KBM-7 (cell line): ENCODE results near the gene CHN2.

ENCODE experiments used
- DNase-seq: peaks from one replicate; pipeline ENCODE4 v3.0.0-alpha.2; 2015
- in situ Hi-C: fragments of 300-500 bp; cut with MboI; formaldehyde crosslinking; loops from 2 replicates; pipeline ENCODE4 v1.14.3; 2020; ENCODE audit warnings: low sequenced_read_pairs, low pct_unique_long_range_greater_than_20kb, mixed read lengths

CHN2 gene

DNA sequence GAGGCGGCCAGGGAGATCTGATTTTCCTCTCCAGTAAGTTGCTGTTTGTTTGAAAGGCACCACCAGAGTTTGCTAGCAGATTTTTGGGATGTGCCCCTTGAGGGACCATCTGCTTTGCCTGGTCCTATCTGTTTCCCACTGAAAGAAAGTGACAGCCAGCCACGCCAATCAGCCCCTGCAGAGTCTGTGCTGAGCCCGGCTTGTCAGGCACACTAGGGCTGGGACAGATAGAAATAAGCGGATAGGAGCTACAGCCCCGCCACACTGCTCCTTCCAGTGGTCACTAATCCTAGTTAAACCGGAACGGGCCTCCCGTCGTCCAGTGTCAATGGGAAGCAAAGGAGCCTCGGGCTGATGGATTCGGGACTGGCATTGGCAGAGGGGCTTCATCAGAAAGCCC lies 207.2 kb downstream of the CHN2 start:
- in situ Hi-C loops, result loop anchor here (25.0 kb wide), 1 partner anchor 489 kb away; no protein-coding TSS in a partner anchor
- DNase-seq, result no peak

DNA sequence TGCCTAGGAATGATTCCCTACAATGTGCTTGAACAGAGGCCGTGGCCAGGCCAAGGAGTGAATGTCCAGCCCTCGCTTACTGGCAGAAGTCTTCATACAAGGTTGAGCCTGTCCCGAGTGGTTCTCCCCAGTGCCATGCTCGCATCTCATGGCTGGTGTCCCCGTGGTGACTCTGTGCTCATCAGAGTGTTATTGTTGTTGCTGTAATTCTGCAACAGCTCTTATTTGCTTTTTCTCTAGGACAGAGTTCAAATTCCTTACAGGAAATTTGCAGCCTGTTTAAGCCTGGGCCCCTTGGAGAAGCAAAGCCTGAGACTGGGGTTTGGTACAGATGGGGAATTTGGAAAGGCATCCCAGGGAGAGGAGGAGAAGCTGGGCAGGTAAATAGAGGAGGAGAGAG lies 211.3 kb downstream of the CHN2 start:
- in situ Hi-C loops, result loop anchor here (25.0 kb wide), 1 partner anchor 494 kb away; no protein-coding TSS in a partner anchor

DNA sequence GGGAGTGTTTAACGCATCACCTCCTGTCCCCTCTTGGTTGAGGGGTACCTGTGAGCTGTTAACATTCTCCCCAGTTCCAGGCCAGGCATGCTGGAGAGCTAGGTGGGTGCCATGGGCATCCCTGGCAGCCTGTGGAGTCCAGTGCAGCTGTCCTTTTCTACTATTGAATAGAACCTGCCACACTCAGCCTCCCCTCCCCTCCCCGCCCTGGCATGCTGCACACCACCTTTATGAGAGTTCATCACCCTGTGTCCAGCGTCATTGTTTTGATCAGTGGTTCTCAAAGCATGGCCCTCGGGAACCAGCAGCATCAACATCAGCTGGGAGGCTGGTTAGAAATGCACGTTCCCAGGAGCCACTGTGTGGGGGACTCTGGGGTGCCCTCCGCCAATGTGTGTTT lies 211.8 kb downstream of the CHN2 start:
- no peak for DNase-seq
- in situ Hi-C loops, result loop anchor here (25.0 kb wide), 1 partner anchor 494 kb away; no protein-coding TSS in a partner anchor

More for the DNA sequence above, 211.3 kb downstream of the CHN2 start:
- no peak for DNase-seq

DNA sequence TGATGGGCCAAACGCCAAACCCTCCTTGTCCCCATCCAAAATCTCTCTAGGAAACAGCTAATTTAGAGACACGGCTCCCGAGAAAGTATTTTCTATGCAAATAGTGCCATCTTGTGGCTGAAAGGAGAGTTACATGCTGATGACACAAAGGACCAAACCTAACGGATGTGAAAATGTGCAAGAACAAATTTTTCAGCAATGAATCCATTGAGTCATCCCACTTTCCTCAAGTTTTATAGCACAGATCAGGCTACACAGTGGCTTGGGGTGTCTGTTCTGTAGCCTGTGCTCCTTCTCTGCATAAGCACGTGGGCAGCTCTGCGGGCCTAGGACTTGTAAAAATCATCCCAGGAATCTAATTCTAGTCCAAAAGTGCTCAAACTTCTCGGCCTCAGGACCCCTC lies 214.3 kb downstream of the CHN2 start:
- in situ Hi-C loops, result loop anchor here (25.0 kb wide), 1 partner anchor 497 kb away; no protein-coding TSS in a partner anchor
- peak; percentile 65 for DNase-seq

DNA sequence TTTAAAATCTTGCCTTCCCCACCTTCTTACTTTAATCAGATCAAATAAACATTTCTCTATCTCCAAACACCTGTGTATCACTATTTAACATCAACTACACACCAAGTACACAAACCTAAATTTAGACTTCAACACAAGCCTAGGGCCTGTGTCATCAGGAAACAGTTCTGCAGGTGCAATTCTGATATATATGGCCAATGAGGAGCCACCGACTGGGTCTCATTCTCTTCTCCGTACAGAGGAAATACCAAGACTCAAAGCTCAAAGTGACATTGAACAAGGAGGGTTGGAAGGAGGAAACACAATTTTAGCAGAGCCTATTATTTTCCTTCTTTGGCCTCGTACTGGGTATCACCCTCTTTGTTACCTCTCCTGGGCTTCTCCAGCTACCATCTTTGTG lies 216.4 kb downstream of the CHN2 start:
- DNase-seq, result no peak
- in situ Hi-C loops, result loop anchor here (25.0 kb wide), 1 partner anchor 499 kb away; no protein-coding TSS in a partner anchor

DNA sequence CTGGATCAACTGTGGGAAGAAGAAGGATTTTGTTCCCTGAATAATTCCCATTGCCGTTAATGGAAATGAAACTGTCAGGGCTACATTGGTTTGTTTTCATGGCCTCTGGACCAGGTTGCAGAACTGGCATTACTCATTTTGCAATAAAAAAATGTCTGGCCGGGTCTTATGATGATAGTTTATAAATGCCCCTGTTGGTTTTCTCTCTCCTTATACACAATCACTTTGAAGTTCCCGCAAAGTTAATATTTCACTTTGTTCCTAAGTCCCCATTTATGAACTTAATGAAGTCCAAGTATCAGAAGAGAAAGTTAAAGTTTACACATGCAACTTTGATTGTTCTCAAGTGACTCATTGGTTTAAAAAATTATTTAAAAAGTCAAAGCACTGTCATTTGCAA lies 218.3 kb downstream of the CHN2 start:
- DNase-seq, result no peak
- in situ Hi-C loops, result loop anchor here (25.0 kb wide), 1 partner anchor 501 kb away; no protein-coding TSS in a partner anchor

DNA sequence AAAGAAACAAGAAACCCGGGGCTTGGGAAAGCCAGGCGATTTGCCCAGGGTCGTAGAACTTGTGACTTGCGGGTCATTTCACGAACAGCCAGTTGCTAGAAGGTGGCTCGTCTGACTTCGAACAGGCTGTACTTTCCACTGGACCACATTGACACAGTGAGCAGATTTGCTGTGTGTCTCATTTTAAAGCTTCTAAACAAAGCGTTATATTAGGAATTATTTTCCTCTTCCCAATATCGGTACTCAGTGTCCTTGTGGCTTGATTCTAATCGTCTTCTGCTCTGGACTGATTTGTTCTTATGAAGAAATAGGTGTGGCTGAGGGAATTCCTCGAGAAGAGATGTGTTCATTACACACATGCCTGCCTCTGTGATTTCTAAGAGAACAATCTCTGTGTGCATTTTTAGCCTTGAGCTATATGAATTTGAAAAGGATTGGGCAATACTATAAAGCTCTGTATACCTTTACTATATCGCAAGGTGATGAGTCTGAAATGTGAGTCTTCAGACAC lies 219.1 kb downstream of the CHN2 start:
- in situ Hi-C loops, result loop anchor here (25.0 kb wide), 1 partner anchor 501 kb away; no protein-coding TSS in a partner anchor
- DNase-seq, result no peak

DNA sequence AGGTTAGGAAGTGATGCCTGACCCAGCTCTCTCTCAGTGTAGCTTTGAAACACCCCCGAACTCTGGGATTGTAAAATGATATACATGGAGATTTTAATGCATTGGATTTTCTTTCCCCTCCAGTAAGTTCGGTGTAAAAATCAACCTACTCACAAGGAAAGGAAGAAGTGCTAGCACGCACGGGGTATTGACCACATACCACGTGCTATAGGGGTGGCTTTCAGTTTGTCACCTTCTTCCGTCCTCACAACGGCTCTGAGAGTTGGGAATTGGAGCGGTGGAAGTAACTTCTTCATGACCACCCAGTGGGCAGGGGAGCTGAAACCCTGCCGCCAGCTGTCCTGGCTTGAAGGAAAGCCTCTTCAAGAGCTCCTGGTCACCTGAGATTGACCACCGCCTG lies 219.6 kb downstream of the CHN2 start:
- DNase-seq, result no peak
- in situ Hi-C loops, result loop anchor here (25.0 kb wide), 1 partner anchor 502 kb away; no protein-coding TSS in a partner anchor

DNA sequence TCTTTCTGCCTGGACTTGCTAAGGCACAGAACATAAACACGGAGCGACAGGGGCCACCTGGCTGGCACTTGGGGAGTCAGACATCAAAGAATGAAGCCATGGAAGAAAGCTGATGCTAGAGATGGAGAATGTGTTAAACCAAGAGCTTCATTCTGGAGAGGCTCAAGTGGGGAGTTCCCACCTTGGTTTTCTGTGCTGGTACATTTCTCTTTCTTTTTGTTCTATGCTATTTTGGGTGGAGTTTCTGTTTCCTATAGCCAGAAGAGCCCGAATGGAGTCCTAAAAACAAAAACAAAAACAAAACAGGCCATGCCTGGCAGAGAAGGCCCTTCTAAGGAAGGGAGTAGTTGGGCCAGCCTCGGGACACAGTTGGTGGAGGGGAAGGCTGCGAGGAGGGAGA lies 220.6 kb downstream of the CHN2 start:
- DNase-seq, result no peak
- in situ Hi-C loops, result loop anchor here (25.0 kb wide), 1 partner anchor 503 kb away; no protein-coding TSS in a partner anchor

DNA sequence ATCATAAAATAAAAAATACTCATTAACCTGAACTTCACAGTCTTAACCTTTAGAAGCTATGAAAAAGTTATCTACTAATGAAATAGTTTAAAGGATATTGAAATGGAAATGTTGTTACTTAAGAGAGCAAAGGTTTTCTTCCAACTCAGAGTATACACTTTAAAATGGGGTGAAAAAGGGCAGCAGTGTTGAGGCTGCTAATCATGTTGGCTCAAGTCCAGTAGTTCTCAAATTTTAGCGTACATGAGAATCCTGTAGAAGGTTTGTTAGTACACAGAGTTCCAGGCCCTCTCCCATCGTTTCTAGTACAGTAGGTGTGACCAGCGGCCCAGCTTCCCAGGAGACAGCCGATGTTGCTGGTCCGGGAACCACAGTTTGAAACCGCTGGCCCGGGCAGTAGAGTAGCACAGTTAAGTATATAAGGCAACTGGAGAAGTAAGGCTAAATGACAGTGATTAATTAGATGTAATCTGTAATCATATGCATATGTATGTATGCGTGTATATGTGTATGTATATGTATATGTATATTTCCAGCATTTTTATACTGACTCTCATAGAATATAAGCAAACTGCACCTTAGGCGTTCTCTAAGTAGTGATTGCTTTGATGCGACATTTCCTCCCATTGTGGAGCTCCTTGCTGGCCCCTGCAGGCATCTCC lies 221.8 kb downstream of the CHN2 start:
- in situ Hi-C loops, result loop anchor here (25.0 kb wide), 1 partner anchor 504 kb away; no protein-coding TSS in a partner anchor
- no peak for DNase-seq

DNA sequence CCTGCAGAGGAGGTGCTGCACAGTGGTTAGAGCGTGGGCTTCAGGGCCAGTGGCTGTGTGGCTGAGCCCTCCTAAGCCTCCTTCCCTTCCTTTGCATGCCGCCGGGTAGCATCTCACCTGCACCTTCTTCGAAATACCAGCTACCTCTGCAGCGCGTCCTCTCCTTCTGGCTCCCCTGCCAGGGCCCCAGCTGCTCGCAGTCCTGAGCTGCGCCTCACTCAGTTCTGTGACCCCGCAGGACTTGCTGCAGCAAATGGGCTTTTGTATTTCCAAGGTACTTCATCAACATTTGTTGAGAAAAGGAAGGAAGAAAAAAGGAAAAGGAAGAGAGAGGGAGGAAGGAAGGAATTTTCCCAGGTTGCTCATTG lies 222.3 kb downstream of the CHN2 start:
- DNase-seq, result no peak
- in situ Hi-C loops, result loop anchor here (25.0 kb wide), 1 partner anchor 505 kb away; no protein-coding TSS in a partner anchor

DNA sequence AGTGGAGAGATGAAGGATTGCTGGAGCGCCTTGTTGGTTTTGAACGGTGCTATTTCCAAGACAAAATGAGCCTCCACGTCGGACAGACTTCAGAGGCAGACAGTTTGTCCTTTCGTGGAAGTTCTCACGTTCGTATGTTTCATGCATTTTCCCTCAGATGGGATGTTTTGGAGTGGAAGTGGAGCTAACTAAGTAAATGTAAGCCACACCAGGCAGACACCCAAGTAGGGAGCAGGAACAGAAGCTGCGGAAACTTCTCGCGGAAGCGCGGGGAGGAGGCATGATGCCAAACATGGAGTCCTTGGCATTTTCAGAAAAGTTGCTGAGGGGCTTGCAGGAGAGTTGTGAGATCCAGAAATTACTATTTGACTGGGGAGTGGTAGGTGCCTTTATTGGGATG lies 223.5 kb downstream of the CHN2 start:
- DNase-seq, result no peak
- in situ Hi-C loops, result loop anchor here (25.0 kb wide), 1 partner anchor 506 kb away; no protein-coding TSS in a partner anchor

DNA sequence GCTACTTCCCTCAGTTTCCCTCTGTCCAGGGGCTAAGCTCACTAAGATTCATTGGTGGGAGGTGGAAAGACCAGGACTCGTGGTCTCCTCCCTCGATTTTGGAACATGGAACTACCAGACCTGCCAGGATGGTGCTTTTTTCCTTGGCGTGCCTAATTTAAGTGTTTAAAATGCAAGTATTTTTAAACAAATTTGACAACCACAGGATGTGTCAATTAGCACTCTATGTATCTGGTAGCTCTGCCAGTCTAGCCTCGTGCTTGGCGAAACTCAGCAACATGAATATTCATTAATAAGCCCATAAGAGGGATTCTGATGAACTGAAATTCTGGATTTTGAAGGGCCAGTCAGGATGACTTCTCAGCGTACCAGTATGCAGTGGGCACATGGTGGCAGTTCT lies 224.1 kb downstream of the CHN2 start:
- in situ Hi-C loops, result loop anchor here (25.0 kb wide), 1 partner anchor 506 kb away; no protein-coding TSS in a partner anchor
- DNase-seq, result no peak

DNA sequence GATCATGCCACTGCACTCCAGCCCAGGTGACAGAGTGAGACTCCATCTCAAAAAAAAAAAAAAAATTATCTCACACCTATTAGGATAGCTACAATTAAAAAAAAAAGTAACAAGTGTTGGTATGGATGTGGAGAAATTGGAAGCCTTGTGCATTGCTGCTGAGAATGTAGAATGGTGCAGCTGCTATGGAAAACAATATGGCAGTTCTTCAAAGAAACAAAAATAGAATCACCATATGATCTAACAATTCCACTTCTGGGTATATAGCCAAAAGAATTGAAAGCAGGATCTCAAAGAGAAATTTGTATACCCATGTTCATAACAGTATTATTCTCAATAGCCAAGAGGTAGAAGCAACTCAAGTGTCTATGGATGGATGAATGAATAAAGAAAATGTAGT lies 225.4 kb downstream of the CHN2 start:
- DNase-seq, result no peak
- in situ Hi-C loops, result loop anchor here (25.0 kb wide), 1 partner anchor 508 kb away; no protein-coding TSS in a partner anchor

DNA sequence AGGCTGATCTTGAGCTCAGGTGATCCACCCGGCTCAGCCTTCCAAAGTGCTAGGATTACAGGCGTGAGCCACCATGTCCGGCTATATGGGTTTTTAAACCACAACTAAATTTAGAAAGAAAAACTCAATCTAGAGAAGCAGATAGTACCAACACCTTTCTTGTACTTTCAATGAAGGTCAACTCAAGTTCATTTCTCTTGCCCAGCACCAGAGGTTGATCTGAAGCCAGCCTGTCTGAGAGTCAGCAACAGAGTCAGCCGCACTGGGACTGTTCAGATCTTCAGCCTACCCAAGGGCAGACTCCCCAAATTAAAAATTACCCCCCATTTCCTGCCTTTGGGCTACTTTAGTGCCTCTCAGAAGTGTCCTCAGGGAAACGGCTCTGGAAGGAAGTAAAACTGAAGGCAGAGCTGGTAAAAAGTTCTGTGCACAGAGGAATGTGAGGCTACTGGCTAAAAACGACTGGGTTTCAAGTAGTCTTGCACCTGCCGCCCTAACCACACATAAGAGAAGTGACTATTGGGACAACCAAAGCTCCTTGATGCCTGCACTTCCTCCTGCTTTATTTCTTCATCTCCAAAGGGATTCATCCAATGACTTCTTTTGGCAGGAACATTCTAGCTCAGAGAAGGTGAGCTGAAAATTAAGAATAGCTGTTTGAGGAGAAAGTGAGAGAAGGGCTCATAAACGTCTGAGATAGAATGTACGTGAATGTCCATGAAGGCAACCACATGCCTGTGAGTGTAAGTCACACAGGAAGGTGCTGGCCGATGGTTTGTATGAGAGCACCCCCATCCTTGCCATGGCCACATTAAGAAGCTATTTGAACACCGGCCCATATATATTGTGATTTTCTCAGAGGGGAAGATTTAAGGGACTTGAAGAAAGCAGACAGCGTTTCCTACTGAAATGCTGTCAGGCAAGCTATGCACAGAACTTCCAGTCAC lies 226.7 kb downstream of the CHN2 start:
- in situ Hi-C loops, result loop anchor here (25.0 kb wide), 1 partner anchor 509 kb away; no protein-coding TSS in a partner anchor

DNA sequence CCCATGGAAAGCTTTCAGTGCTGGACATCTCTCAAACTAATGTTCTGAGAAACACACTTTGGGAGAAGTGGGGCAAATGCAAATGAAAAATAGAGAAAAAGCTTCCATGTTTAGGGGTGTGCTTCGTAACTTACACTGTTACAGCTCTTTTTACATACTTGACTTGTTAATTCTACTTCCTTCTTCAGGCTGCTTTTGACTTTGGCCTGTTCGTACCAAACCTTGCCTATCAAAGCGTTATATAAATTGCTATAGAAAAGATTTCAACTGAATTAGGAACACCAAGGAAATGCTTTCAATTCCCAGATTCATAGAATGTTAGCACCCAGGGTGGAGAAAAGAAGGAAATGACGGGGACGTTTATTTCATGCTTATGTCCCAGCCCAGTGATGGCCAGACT lies 228.3 kb downstream of the CHN2 start:
- in situ Hi-C loops, result loop anchor here (25.0 kb wide), 1 partner anchor 511 kb away; no protein-coding TSS in a partner anchor
- no peak for DNase-seq

More for the DNA sequence above, 226.7 kb downstream of the CHN2 start:
- DNase-seq, result no peak

DNA sequence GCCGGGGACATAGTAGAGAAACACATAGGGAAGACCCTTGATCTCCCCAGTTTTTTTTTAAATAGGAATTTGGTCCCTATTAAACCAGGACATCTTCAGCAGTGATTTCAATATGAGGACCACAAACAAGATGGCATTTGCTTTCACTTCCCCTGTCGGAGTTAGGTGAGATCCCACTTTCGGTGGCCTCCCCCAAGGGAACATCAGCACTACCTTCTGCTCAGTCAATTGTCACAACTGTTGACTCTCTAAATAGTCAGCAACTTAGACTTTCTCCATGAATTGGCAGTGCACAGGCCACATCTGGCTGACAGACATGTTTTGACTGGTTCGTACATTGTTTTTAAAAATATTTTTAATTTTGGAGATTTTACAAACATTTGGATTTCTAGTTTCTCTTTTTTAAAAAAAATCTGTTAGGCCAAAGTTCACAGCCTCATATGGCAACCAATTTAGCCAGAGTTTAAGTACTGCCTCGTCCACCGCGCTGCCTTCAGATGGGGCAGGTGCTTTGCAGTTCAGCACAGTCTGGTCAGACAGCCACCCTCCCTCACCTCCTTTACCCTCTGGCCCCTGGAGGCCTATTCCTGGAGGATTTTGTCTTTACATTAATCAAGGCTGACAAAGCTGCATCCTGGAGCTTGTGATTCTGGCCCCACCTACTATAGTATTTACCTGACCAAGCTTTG lies 229.9 kb downstream of the CHN2 start:
- no peak for DNase-seq

DNA sequence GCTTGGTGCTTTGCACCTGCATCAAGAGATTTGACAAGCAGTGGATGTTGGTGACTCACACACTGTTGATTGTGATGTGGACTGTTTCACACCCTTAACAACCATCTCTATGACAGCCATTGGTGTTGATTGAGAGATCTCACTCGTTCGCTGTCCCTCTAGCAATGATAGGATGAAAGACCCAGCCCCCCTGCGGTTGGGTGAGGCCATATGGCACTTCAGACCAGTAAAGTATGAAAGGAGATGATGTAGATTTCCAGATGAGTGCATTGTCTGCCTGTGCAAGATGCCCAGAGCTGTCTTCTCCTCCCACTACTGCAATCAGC lies 230.4 kb downstream of the CHN2 start:
- DNase-seq, result no peak
- in situ Hi-C loops, result loop anchor here (25.0 kb wide), 1 partner anchor 513 kb away; no protein-coding TSS in a partner anchor

More for the DNA sequence above, 229.9 kb downstream of the CHN2 start:
- in situ Hi-C loops, result loop anchor here (25.0 kb wide), 1 partner anchor 512 kb away; no protein-coding TSS in a partner anchor

DNA sequence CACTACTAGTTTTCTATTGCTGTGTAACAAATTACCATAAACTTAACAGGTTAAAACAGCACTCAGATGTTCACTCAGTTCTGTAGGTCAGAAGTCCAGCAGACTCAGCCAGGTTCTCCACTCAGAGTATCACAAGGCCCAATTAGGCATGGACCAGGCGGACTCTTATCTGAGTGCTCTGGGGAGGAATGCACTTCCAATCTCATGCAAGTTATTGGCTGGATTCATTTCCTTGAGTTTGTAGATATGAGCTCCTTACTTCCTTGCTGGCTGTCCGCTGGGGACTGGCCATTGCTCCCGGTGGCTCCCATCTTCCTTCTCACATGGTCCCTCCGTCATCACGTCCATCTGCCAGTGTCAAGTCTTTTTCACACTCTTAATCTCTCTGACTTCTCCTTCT lies 232.0 kb downstream of the CHN2 start:
- in situ Hi-C loops, result no loop called here
- no peak for DNase-seq
